Fibroblast of lung (primary cell): ENCODE measurements around the gene WDR81. TPM values are rescaled to one million over a fixed set of nuclear protein-coding genes. Genes with fewer than 3 reads are reported as not detected.

ENCODE experiments used
- DNase-seq, 2 donors: peaks; one replicate each; pipeline versions ENCODE4 v3.0.0 to v3.0.0-alpha.2; 2010; ENCODE audit warnings: low read depth in 2 of 2
- H2AFZ ChIP-seq: 2 replicates; pipeline ENCODE4 v1.5.1; 2012; ENCODE audit warnings: low read length, control low read depth, inconsistent platforms
- H3K27ac ChIP-seq: 2 replicates; pipeline ENCODE4 v1.5.1; 2011; ENCODE audit warnings: low read length, control low read depth; ENCODE audit not compliant: insufficient read depth
- H3K27me3 ChIP-seq: 2 replicates; pipeline ENCODE4 v1.5.1; 2011; ENCODE audit warnings: mild to moderate bottlenecking, low read length; ENCODE audit not compliant: control insufficient read depth, insufficient read depth
- H3K36me3 ChIP-seq: 2 replicates; pipeline ENCODE4 v1.5.1; 2011; ENCODE audit warnings: low read length; ENCODE audit not compliant: control insufficient read depth, insufficient read depth
- H3K4me1 ChIP-seq: 2 replicates; pipeline ENCODE4 v1.5.1; 2011; ENCODE audit warnings: low read length; ENCODE audit not compliant: control insufficient read depth, insufficient read depth; ENCODE audit errors: extremely low read depth
- H3K4me2 ChIP-seq: 2 replicates; pipeline ENCODE4 v1.5.1; 2011; ENCODE audit warnings: low read length, control low read depth; ENCODE audit not compliant: insufficient read depth; ENCODE audit errors: extremely low read depth
- H3K4me3 ChIP-seq, 4 experiments: fragments of 200-600 bp in 1 of 4; sonication (generic) in 1 of 4; replicated peaks in 1 of 4; 2 replicates each; pipeline ENCODE4 v1.5.1; 2011 to 2016; ENCODE audit warnings: low read length in 4 of 4, low read depth in 3 of 4, mild to moderate bottlenecking in 3 of 4, control low read depth in 2 of 4, inconsistent platforms in 1 of 4, mixed read lengths in 1 of 4; ENCODE audit not compliant: insufficient read depth in 1 of 4; ENCODE audit errors: control extremely low read depth in 1 of 4
- H3K79me2 ChIP-seq: 2 replicates; pipeline ENCODE4 v1.5.1; 2012; ENCODE audit warnings: mild to moderate bottlenecking, low read length, inconsistent platforms; ENCODE audit not compliant: control insufficient read depth, insufficient read depth
- H3K9ac ChIP-seq: 2 replicates; pipeline ENCODE4 v1.5.1; 2011; ENCODE audit warnings: mild to moderate bottlenecking, low read length, control low read depth; ENCODE audit not compliant: insufficient read depth
- H3K9me3 ChIP-seq: 2 replicates; pipeline ENCODE4 v1.5.1; 2012; ENCODE audit warnings: low read depth, low read length; ENCODE audit not compliant: control insufficient read depth, insufficient read depth
- H4K20me1 ChIP-seq: 2 replicates; pipeline ENCODE4 v1.5.1; 2011; ENCODE audit warnings: low read length; ENCODE audit not compliant: control insufficient read depth, insufficient read depth; ENCODE audit errors: extremely low read depth
- EZH2 ChIP-seq: IDR thresholded peaks from 2 replicates; pipeline ENCODE4 v1.5.1; 2012; ENCODE audit warnings: low read length, control low read depth, mild to moderate bottlenecking; ENCODE audit errors: missing control alignments
- polyA plus RNA-seq, 2 donors: library from polyadenylated mRNA; depleted of rRNA in 1 of 2; stranded (reverse) in 1 of 2; unstranded in 1 of 2; fragments of >200 nt; gene quantifications; 2 replicates each; pipeline ENCODE4 v1.2.1, GENCODE V29; 2011 to 2012; ENCODE audit warnings: missing spikeins in 1 of 2
- total RNA-seq: library from RNA; depleted of rRNA; stranded (reverse); fragments of >200 nt; gene quantifications from 2 replicates; pipeline ENCODE4 v1.2.1, GENCODE V29; 2014
- TF ChIP-seq, protein P1 (sequence below), 2 donors: IDR thresholded peaks in 1 of 2; conservative IDR thresholded peaks in 1 of 2; 1 replicate in 1 of 2; 2 replicates in 1 of 2; pipeline ENCODE4 v1.5.1; 2011 to 2012; ENCODE audit warnings: low read length in 2 of 2, control low read depth in 1 of 2, inconsistent platforms in 1 of 2, low read depth in 1 of 2, mild to moderate bottlenecking in 1 of 2

WDR81 gene
- total and polyA plus RNA-seq, 2 donors (not counting 1 experiment from before 2014, with no cell fraction given), result 5.4 to 31.5 TPM

DNA sequence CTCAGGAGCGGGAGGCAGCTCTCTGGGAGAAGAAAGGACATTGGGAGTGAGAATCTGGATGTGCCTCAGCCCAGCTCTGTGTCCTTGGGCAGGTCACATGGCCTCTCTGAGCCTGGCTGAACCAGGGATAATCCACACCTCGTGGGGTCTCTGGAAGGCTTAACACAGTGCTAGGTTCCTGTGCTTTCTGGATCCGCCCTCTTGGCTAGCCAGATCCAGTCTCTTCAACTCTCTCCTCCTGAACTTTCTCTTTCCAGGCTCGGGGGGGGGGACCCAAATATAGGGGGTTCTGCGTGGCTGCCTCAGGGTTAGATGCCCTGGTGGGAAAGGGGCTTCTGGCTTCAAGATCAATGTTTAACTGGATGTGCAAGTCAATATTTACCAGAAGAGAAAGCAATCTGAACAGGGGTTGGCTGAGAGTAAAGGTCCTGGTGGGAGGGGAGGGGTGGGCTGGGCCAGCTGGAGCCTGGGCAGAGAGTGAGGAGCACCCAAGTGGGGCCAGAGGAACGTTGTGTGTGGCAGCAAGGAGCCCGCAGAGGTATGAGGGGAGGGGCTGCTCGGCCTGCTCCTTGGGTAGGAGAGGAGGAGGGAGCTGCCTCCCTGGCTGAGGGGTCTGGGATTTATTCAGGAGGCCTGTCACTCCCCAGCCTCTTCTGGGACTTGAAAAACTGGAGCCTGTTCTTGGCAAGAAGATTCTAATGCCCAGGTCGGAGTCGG lies 18.0 kb downstream of the WDR81 start, which contains the start of gene SERPINF2:
SERPINF2 (plus strand) TSS at position 501 of the 717 bp plus-strand sequence. CDS start 2,125 bp downstream, outside the sequence.
- TF ChIP-seq, protein P1, sequence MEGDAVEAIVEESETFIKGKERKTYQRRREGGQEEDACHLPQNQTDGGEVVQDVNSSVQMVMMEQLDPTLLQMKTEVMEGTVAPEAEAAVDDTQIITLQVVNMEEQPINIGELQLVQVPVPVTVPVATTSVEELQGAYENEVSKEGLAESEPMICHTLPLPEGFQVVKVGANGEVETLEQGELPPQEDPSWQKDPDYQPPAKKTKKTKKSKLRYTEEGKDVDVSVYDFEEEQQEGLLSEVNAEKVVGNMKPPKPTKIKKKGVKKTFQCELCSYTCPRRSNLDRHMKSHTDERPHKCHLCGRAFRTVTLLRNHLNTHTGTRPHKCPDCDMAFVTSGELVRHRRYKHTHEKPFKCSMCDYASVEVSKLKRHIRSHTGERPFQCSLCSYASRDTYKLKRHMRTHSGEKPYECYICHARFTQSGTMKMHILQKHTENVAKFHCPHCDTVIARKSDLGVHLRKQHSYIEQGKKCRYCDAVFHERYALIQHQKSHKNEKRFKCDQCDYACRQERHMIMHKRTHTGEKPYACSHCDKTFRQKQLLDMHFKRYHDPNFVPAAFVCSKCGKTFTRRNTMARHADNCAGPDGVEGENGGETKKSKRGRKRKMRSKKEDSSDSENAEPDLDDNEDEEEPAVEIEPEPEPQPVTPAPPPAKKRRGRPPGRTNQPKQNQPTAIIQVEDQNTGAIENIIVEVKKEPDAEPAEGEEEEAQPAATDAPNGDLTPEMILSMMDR (conservative IDR thresholded peaks at IDR 0.05 in 1 of 2, IDR thresholded peaks at IDR 0.05 in 1 of 2; ENCODE audit: low read depth in 1 of 2, low read length in 2 of 2), result no peak
- TF ChIP-seq EZH2, result no peak
- no peaks in the 10 kb centered on the region for H3K36me3 ChIP-seq
- no peak within 1 kb of the TSS for H2AFZ ChIP-seq
- H3K9ac ChIP-seq, result no peak within 1 kb of the TSS
- no peaks in the 10 kb centered on the region for H3K4me1 ChIP-seq
- no peaks in the 10 kb centered on the region for H4K20me1 ChIP-seq
- no peak within 1 kb of the TSS for H3K27ac ChIP-seq
- no peak within 1 kb of the TSS for H3K4me2 ChIP-seq
- DNase-seq, result no peak
- H3K27me3 ChIP-seq, result no peaks in the 10 kb centered on the region
- no peak within 1 kb of the TSS for H3K4me3 ChIP-seq
- no peaks in the 10 kb centered on the region for H3K9me3 ChIP-seq
- H3K79me2 ChIP-seq, result no peaks in the 10 kb centered on the region

DNA sequence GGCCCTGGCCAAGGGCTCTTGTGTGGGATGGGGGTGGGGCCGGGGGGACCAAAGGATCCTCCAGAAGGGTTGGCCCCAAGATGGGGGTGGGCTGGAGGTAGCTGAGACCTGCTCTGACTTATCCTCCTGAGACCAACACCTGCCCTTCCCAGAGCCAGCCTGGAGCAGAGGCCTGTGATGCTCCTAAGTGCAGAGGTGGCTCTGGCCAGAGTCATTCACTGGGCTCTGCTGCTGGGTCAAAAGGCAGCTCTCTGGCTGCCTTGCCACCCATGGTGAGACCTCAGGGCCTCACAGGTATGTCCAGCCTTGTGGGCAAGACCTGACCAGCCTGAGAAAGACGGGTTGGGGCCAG lies 18.6 kb downstream of the WDR81 start:
- no peaks in the 10 kb centered on the region for H3K4me1 ChIP-seq
- H3K27ac ChIP-seq, result no peak overlapping the region
- H3K4me3 ChIP-seq, result no peak overlapping the region
- no peak overlapping the region for H3K4me2 ChIP-seq
- no peaks in the 10 kb centered on the region for H3K9me3 ChIP-seq
- no peaks in the 10 kb centered on the region for H3K27me3 ChIP-seq
- H4K20me1 ChIP-seq, result no peaks in the 10 kb centered on the region
- no peak overlapping the region for H3K9ac ChIP-seq
- H3K79me2 ChIP-seq, result no peaks in the 10 kb centered on the region
- TF ChIP-seq, protein P1 (conservative IDR thresholded peaks at IDR 0.05 in 1 of 2, IDR thresholded peaks at IDR 0.05 in 1 of 2; ENCODE audit: low read depth in 1 of 2, low read length in 2 of 2), result no peak
- no peak for TF ChIP-seq EZH2
- H3K36me3 ChIP-seq, result no peaks in the 10 kb centered on the region
- no peak for DNase-seq
- H2AFZ ChIP-seq, result no peak overlapping the region

DNA sequence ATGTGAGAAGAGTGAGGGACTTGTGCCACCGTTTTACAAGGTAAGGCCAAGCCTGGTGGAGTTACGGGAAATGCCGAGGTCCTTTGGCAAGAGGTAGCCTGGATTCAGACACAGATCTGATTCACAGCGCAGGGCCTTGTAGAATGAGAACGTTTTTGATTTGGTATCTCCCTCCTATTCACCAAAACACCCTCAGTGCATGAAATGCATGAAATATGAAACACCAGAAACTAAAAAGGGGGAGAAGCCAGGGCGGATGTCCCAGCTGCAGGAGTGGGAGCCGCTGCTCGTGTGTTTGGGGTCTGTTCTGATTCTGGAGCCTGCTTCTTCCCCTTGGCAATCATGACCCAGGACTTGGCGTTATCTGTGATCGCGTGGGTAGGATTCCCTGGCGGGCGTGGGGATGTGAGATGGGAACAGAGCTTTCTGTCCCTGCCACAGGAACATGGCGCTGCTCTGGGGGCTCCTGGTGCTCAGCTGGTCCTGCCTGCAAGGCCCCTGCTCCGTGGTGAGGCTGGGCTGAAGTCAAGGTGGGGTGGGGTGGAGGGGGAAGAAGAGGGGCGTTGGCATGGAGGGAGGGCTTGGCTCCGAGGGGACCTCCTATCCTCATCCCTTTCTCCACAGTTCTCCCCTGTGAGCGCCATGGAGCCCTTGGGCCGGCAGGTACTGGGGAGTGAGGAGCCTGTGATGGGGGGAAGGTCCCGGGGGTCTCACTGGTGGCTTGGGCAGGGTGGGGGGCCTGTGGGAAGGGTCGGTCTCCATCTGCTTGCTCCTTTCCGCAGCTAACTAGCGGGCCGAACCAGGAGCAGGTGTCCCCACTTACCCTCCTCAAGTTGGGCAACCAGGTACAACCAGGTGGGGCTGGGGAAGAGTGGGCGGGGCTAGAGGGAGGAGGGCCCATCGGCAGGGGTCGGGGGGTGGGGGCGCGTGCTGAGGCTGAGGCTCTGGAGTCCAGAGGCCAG lies 20.3 kb downstream of the WDR81 start:
- no peaks in the 10 kb centered on the region for H3K9me3 ChIP-seq
- H2AFZ ChIP-seq, result no peak overlapping the region
- DNase-seq, result no peak

More for the DNA sequence above, 20.3 kb downstream of the WDR81 start:
- no peak overlapping the region for H3K4me3 ChIP-seq
- no peak overlapping the region for H3K9ac ChIP-seq
- H3K27ac ChIP-seq, result no peak overlapping the region
- no peaks in the 10 kb centered on the region for H3K27me3 ChIP-seq
- TF ChIP-seq EZH2, result no peak
- TF ChIP-seq, protein P1 (conservative IDR thresholded peaks at IDR 0.05 in 1 of 2, IDR thresholded peaks at IDR 0.05 in 1 of 2; ENCODE audit: low read depth in 1 of 2, low read length in 2 of 2), result no peak
- H3K4me1 ChIP-seq, result no peaks in the 10 kb centered on the region
- no peaks in the 10 kb centered on the region for H3K79me2 ChIP-seq
- H4K20me1 ChIP-seq, result no peaks in the 10 kb centered on the region
- H3K36me3 ChIP-seq, result no peaks in the 10 kb centered on the region
- H3K4me2 ChIP-seq, result no peak overlapping the region
